ENCODE measurements around the gene ME1. TPM values are rescaled to one million over a fixed set of nuclear protein-coding genes. Genes with fewer than 3 reads are reported as not detected.
"Not testable (repeated sequence)": the region's sequence is repeated elsewhere in the genome, so short reads cannot be mapped to it uniquely, and the experiment has no call there.

The ME1 gene
- polyA plus RNA-seq, 3 donors = 1.5 to 2.7 (median 2.3) TPM

DNA sequence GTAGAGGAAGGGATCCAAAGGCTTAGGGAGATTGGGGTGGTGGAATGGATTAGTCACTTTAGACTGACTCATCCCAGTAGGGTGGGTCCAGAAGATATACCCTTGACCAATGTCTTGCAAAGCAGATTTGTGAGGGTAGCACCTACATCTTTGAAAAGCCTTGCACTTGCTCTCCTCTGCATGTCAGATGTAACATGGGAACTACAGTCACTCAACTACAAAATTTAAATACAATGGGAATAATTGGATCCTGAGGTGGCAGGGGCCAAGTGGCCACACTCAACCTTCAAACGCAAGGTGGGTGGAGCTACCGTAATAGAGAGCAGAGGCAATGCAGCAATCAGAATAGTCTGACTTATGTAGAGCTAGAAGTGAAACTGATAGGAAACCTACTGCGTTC, 71.2 kb downstream of the ME1 start:
- DNase-seq = no peak

DNA sequence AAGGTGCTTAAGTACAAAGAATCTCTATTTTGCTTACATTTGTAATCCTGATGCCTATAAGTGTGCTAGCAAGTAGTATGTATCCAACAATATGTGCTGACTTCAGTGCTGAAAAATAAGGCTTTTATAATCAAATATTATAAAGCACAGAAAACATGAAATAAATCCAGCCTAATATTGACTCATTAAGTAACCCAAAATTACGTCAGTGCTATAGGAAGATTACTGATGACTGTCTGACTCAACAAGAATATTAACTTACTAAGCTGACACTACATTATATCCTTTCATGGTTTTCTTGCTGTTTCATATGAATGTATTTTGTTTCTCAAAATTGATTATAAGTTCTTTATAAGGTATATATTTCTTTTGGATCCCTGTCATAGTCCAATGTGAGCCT, 76.1 kb downstream of the ME1 start:
- no peak for DNase-seq

DNA sequence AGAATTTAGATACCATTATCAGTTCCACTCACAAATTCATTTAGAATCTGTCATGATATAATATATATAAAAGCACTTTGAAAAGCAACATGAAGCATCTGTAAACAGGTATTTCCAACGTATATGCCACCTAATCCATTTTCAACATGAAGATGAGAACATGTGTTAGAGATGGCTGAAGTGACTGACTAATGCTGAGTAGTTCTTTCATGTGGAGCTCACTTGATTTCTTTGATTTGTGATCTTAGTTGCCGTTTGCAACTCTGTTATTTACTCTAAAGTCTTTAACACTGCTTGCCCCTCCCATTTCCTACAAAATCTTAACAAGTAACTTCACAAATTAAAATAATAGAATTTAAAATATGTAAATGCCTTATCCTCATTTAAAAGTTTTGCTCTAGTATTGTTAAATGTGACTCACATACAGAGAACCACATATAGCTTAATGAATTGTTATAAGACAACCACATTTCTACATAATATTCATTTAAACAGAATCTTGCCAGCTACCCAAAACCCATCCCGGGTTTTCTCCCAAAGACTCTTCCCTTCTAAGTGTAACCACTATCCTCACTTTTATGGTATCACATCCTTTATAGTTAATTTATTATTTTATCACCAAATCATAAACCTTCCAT, 78.3 kb downstream of the ME1 start:
- no peak for DNase-seq

DNA sequence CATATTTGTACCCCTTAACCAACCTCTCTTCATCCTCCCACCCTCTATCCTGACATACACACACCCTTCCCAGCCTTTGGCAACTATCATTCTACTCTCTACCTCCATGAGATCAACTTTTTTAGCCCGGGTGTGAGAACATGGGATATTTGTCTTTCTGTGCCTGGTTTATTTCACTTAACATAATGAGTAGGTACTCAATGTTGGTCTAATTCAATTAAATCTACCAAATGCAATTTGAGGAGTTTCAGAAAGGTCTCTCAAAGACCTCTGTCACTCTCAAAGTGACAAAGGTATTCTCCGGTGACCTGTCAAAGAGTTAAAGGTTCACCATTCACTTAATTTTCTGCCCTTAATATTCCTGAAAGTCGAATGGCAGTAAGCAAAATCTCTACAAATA, 87.7 kb downstream of the ME1 start:
- DNase-seq = no peak

DNA sequence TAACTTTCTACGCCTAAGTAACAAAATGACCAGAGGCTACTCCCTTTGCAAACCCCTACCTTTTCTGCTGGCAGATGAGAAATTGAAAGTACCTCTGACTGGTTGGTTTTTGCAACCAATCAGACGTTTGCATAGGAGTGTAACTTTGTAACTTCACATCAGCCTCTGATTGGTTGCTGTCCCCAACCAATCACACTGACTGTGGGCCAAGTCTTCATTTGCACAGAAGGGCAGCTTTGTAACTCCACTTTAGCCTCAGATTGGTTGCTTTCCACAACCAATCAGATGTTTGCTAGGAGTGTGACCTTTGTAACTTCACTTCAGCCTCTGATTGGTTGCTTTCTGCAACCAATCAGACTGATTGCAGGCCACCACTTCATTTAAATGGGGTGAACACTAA, 89.1 kb downstream of the ME1 start:
- no peak for DNase-seq

DNA sequence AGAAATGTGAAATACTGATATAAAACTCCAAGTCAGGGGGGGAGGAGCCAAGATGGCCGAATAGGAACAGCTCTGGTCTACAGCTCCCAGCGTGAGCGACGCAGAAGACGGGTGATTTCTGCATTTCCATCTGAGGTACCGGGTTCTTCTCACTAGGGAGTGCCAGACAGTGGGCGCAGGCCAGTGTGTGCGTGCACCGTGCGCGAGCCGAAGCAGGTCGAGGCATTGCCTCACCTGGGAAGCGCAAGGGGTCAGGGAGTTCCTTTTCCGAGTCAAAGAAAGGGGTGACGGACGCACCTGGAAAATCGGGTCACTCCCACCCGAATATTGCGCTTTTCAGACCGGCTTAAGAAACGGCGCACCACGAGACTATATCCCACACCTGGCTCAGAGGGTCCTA, 96.9 kb downstream of the ME1 start:
- not testable (repeated sequence) for DNase-seq

DNA sequence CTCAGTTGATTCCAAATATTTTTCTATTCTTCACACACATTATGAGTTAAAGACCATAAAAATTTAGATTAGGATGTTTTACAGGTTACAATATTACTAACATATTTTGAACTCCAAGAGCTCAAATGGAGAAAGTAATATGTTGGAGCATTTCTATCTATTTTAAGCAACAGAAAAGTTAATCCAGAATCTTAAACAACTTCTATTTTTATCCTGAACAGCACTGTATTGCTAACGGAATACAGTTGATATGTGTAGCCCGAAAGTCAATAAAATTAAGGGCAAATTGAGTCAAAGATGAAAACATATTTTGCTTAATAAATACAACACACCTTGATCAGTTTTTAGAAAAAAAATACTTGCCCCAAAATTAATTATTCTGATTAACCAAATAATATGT, 97.4 kb downstream of the ME1 start:
- no peak for DNase-seq

DNA sequence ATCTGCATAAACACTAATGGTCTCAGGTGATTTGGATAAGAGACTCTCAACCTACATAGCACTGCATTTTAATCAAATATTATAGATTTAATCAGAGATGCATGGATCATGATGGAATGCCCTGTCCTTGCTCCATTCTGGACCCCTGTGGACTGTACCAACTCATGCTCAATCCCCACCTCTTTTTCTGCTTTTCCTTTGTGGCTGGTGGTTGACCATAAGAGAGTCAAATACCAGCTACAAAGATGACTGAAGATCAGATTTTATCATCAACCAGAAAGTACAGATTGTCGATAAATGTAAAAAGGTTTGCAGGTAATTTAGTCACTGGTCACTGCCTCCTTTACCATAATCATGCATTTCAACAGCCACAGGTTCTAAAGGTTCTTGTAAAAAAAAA, 116.2 kb downstream of the ME1 start:
- no peak for DNase-seq

DNA sequence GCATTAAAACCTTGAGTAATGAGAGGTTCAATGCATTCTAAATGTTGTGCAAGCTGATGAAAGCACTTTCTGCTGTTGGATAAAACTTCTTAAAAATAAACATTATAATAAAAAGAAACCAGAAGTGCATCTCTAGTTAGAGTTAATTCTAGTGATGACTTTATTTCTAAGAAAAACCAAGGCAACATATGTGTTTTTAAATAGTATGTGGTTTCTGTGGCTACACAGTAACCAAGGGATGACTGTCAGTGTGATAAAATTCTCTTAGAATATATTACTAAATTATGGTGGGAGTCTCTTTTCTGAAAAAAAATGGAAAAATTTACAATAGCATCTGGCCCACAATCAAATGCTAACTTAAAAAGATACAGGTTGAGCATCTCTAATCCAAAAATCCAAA, 117.0 kb downstream of the ME1 start:
- DNase-seq = no peak

DNA sequence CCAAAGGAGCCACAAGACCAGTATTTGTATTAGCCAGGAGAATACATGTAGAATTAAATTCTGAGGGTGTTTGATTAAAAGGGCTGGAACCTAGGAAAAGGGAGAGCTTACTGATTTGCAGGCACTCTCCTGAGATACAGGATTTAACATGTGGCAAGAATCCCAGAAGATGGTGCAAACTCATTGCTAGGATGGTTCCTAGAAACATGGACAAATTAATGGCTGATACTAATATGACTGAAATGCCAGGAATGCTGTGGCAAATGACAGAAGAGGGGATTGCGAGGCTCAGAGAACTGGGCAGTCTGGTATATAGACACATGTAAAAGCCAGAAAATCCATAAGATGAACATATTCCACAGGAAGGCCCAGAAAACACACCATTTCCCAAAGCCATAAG, 119.6 kb downstream of the ME1 start:
- no peak for DNase-seq

DNA sequence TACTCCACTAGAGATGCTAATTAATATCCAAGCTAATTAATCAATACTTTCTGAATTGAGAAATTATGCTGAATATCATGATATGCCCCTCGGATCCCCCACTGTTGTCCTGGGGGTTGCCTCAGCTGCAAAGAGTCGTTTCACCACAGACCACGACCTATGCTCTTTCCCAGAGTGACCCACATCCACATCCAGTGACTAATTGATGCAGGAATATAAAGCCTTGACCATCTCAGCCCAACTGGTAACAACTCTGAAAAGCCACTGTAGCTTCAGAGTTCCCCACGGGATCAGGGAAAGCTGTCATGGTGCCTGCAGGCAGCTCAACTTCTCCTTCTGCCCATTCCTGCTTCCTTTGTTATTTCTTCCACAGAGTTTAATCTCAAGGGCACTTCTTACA, 120.8 kb downstream of the ME1 start:
- no peak for DNase-seq

DNA sequence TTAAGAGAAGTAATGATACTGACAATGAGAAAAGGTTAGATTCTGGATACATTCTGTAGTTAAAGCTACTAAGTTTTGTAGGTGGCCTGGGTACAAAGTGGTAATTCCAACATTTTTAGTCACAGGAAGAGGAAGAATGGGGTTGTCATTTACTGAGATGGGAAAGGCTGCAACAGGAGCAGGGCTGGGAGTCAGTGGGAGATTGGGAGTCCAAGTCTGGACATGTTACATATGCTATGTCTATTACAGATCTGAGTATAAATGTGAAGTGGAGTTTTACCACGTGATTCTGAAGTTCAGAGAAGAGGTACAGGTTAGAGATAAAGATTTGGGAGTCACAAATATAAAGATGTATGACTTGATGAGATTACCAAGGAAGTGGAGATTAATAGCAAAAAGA, 121.5 kb downstream of the ME1 start:
- DNase-seq = no peak

DNA sequence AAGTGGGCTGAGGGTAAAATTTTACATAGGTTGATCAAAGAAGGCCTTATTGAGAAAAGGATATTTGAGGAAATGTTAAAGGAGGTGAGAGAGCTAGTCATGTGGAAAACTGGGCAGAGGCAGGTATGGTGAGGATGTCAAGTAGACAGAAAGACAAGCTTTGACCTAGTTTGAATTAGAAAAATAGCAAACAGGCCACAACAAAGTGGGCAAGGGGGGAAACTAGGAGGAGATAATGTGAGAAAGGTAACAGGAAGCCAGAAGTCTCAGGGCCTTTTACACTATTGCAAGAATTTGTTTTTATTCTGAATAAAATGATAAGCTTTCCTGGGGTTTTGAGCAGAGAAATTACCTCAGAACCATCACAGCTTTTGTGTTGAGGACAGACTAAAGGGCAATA, 122.0 kb downstream of the ME1 start:
- DNase-seq = no peak

DNA sequence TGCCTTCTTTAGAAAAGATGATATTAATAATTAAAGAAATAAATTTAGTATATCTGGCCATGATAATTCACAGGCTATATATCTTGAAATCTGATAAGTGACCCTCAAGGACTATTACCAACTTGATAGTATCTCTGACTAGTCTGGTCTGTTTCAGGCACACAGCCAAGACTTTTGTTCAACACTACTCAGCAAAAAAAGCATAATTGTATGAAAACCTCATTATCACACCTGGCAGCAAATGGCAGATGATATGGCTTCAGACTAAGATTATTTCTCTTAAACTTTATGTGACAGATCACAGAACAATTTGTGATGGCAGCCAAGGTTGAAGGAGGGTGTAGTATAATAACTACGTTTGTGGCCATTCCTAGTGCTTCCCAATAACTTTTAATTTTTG, 123.0 kb downstream of the ME1 start:
- DNase-seq = no peak

DNA sequence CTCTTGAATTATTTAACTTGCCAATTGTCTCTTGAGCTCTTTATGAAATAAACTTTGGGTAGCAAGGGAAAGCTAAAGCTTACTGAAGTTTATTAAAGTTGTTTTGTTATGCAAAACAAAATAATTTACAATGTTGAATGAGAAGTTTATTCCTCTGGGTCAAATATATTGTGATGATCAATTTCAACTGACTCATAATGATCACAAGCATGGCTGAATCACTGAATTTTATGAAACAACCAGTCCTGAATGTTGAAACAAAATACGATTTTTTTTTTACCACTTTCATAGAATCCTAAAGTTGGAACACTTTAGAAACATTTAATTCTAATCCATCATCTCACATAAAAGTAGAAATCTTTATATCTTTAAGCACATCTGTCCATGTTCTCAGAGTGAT, 127.4 kb downstream of the ME1 start:
- DNase-seq = no peak

DNA sequence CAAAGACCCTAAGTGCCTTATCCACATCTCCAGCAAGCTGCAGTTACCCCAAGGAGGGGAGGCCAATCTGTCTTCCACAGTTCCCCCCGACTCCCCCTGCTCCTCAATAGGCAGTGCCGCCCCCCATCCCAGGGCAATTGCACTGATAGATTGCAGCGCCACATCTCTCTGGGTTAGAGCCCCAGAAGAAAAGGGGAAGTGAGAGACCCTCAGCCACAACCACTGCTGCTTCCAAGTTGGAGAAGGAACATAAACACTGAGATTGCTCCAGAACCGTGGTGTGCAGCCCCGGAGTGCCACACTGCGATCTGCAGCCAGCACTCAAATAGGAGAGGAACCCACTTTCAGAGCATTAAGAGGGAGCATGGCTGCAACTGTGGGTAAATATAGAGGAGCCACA, 136.2 kb downstream of the ME1 start:
- DNase-seq = no peak

DNA sequence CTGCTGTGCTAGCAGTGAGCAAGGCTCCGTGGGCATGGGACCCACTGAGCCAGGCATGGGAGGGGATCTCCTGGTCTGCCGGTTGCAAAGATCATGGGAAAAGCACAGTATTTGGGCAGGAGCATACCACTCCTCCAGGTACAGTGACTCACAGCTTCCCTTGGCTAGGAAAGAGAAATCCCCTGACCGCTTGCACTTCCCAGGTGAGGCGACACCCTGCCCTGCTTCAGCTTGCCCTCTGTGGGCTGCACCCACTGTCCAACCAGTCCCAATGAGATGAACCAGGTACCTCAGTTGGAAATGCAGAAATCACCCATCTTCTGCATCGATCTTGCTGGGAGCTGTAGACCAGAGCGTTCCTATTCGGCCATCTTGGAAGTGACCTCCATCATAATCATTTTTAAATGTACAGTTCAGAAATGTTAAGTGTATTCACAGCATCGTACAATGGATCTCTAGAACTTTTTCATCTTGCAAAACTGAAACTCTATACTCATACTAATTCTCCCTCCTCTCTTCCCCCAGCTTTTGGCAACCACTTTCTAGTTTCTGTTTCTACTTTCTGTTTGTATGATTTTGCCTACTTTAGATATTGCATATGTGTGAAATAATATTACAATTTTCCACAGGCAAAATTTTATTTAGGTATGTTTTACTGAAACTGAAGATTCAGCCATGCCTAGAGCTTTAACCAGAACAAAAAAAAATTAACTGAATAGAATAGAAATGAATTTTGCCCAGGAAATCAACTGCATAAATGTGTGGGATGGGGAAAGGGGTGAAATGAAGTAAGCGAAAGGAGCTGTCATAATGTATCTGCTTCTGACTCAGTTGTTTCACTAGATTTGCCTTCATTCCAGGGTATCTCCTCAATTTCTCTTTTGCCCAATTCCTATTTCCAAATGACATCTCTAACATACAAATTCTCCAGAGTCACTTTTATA, 137.7 kb downstream of the ME1 start:
- DNase-seq = no peak

DNA sequence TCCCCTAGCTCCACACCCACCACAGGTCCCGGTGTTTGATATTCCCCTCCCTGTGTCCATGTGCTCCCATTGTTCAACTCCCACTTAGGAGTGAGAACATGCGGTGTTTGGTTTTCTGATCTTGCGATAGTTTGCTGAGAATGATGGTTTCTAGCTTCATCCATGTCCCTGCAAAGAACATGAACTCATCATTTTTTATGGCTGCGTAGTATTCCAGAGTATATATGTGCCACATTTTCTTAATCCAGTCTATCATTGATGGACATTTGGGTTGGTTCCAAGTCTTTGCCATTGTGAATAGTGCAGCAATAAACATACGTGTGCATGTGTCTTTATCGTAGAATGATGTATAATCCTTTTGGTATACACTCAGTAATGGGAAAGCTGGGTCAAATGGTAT, 143.6 kb downstream of the ME1 start:
- DNase-seq = not testable (repeated sequence)

DNA sequence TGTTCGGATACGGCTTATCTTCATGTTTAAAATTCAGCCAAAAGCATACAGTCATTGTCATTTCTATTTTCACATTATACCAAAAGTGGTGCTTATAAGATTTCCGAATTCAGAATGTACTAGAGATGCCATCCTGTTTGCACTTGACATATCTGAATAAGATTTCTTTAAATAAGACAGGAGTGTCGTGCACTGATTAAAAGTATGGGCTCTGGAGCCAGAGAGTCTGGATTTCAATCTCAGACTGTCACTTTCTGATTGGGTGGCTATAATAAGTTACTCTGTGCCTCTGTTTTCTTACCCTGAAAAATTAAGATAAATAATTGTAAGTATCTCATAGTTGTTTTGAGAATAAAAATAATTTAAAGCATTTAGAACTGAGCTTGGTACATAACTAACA, 144.9 kb downstream of the ME1 start:
- DNase-seq = no peak

DNA sequence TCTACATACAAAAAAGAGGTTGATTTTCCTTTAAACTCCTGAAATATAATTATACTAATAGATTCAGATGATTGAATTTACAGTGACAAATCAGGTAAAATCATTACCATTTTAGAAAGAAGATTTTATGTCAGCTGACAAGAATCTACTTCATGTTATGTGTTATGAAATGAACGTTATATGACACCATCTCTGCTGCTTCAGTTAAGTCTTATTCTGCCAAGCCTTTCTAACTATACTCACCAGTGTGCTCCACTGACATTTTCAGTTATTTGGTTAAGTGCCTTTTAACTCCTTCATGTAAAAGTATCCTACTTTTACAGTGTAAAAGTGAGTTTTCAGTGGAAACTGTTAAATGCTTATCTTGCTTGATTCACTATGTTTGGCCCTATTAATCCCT, 157.3 kb downstream of the ME1 start:
- DNase-seq = no peak

DNA sequence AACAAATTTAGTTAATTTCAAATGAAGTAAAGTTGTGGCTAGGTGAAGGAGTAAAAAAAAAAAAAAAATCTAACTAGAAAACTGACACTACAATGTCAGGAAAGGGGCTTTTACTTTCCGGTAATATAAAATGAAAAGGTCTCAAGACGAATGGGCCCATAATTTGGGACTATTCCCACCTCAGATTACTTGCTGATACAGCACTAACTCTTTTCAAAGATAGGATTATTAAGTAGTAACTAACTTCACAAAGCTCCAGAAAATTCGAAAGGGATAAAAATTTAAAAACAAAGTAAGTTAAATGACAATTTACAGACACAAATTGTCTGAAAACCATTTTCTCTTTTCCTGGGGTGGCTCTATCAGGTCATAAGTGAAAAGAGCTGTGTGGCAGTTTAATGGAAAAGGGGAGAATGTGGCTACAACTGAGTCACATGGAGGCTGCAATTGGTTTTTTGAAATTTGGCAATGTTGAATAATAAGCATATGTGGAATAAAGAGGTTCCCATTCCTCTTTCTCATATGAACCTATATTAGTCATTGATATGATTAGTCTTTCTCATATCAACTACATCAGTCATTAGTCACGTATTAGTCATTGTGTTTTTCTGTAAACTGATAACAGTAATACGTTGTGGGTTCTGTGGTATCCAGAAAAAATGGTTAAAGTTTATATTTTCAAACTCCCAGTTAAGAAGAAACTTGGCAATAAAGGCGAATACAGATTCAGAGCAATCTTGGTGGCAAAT, 159.7 kb downstream of the ME1 start:
- DNase-seq = no peak

DNA sequence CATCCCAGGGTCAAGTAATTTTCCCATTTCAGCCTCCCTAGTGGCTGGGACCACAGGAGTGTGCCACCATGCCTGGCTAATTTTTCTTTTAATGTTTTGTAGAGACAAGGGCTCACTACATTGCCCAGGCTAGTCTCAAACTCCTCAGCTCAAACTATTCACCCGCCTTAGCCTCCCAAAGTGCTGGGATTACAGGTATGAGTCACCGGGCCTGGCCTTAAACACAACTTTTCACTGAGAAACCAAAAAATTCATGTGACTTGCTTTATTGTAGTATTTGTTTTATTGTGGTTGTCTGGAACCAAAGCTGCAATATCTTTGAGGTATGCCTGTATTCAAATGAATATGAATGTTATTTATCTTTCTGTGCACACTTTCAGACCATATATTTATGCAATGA, 165.5 kb downstream of the ME1 start:
- no peak for DNase-seq

DNA sequence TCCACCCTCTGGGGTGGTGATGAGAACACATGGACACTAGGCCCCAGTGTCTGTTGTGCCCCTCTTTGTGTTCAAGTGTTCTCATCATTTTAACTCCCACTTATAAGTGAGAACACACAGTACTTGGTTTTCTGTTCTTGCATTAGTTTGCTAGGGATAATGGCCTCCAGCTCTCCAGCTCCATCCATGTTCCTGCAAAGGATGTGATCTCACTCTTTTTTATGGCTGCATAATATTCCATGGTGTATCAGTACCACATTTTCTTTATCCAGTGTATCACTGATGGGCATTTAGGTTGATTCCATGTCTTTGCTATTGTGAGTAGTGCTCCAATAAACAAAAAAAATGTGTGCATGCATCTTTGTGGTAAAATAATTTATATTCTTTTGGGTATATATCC, 170.3 kb downstream of the ME1 start:
- DNase-seq = no peak
